K562 (cell line): Measurements from ENCODE around the gene PAF1. TPM values are rescaled to one million over a fixed set of nuclear protein-coding genes. Genes with fewer than 3 reads are reported as not detected.

Source experiments
- ADNP ChIP-seq: fragments of 200-800 bp; sonication (Bioruptor generic); IDR thresholded peaks from 2 replicates; pipeline ENCODE4 v1.6.1; 2016; ENCODE audit warnings: missing genetic modification characterization, missing compliant biosample characterization
- ARID2 ChIP-seq: fragments of 450-650 bp; IDR thresholded peaks from 2 replicates; pipeline ENCODE4 v1.6.1; 2017; ENCODE audit warnings: antibody characterized with exemption, mild to moderate bottlenecking
- COPS2 ChIP-seq: fragments of 450-650 bp; conservative IDR thresholded peaks from 2 replicates; pipeline ENCODE4 v1.6.1; 2016; ENCODE audit warnings: mild to moderate bottlenecking, moderate library complexity
- FOSL1 ChIP-seq: fragments of 200-800 bp; sonication (Bioruptor generic); conservative IDR thresholded peaks from 2 replicates; pipeline ENCODE4 v1.6.1; 2016; ENCODE audit warnings: missing genetic modification characterization, missing compliant biosample characterization
- HINFP ChIP-seq: fragments of 450-650 bp; conservative IDR thresholded peaks from 2 replicates; pipeline ENCODE4 v1.6.1; 2016; ENCODE audit warnings: missing genetic modification characterization, low read depth, mild to moderate bottlenecking, control low read depth, missing compliant biosample characterization
- HIVEP1 ChIP-seq: fragments of 250-450 bp; sonication (Bioruptor Pico); IDR thresholded peaks from 2 replicates; pipeline ENCODE4 v1.4.0; 2020; ENCODE audit warnings: mild to moderate bottlenecking
- HOMEZ ChIP-seq: fragments of 250-450 bp; sonication (Bioruptor Pico); IDR thresholded peaks from 2 replicates; pipeline ENCODE4 v1.4.0; 2020; ENCODE audit warnings: mild to moderate bottlenecking, moderate library complexity
- IRF1 ChIP-seq: sonication (generic); formaldehyde crosslinking; IDR thresholded peaks from 2 replicates; pipeline ENCODE4 v1.8.0; 2022; ENCODE audit warnings: missing genetic modification reagents, mild to moderate bottlenecking, borderline replicate concordance
- MEIS2 ChIP-seq: fragments of 450-650 bp; IDR thresholded peaks from 2 replicates; pipeline ENCODE4 v1.6.1; 2014; ENCODE audit warnings: mild to moderate bottlenecking; ENCODE audit not compliant: partially characterized antibody
- PHF8 ChIP-seq: fragments of 200-600 bp; sonication (generic); IDR thresholded peaks from 2 replicates; pipeline ENCODE4 v1.6.1; 2012; ENCODE audit warnings: mixed run types, mild to moderate bottlenecking, inconsistent platforms, low read length, moderate library complexity, borderline replicate concordance
- TAF1 ChIP-seq: IDR thresholded peaks from 2 replicates; pipeline ENCODE4 v1.6.1; 2011; ENCODE audit warnings: mild to moderate bottlenecking, low read length, moderate library complexity; ENCODE audit not compliant: insufficient read depth, control insufficient read depth, severe bottlenecking; ENCODE audit errors: extremely low read depth
- TFAM ChIP-seq: fragments of 250-450 bp; sonication (Bioruptor Pico); conservative IDR thresholded peaks from 2 replicates; pipeline ENCODE4 v1.5.0; 2021; ENCODE audit warnings: mild to moderate bottlenecking, moderate library complexity
- TSHZ1 ChIP-seq: fragments of 250-450 bp; sonication (Bioruptor Pico); IDR thresholded peaks from 2 replicates; pipeline ENCODE4 v1.4.0; 2020; ENCODE audit warnings: mild to moderate bottlenecking, moderate library complexity
- UBTF ChIP-seq, 2 experiments: IDR thresholded peaks; 2 replicates each; pipeline ENCODE4 v1.6.1; 2012; ENCODE audit warnings: improper control_type of control experiment in 2 of 2, low read depth in 2 of 2, low read length in 2 of 2, borderline replicate concordance in 1 of 2
- ZNF134 ChIP-seq: fragments of 250-450 bp; sonication (Bioruptor Pico); conservative IDR thresholded peaks from 2 replicates; pipeline ENCODE4 v1.4.0; 2020
- ZNF140 ChIP-seq: fragments of 250-450 bp; sonication (Bioruptor Pico); IDR thresholded peaks from 2 replicates; pipeline ENCODE4 v1.8.0; 2021; ENCODE audit warnings: moderate library complexity, mild to moderate bottlenecking, inconsistent platforms
- polyA plus RNA-seq, 8 experiments: library from polyadenylated mRNA; depleted of rRNA in 4 of 8; stranded (reverse) in 5 of 8; unstranded in 3 of 8; fragments of >200 nt; fragmentation: Nextera tagmentation in 2 of 8; fragmentation: Illumina TruSeq in 1 of 8; extraction: Ambion mirVana in 2 of 8; extraction: Trizol in 1 of 8; gene quantifications; 2 replicates each; pipeline versions ENCODE4 v1.2.1 to v1.2.3, GENCODE V29; 2011 to 2014; ENCODE audit warnings: inconsistent platforms in 1 of 8, missing spikeins in 1 of 8
- total RNA-seq, 7 experiments: library from RNA; depleted of rRNA in 6 of 7; stranded (reverse); fragments of >200 nt in 6 of 7; fragmentation: Illumina TruSeq in 2 of 7; extraction: Trizol in 2 of 7; gene quantifications; 2 replicates each; pipeline versions ENCODE4 v1.2.1 to v1.2.3, GENCODE V29; 2011 to 2021; ENCODE audit warnings: low replicate concordance in 1 of 7

PAF1 gene
- total and polyA plus RNA-seq, 9 of the 15 experiments (the other 6 are each of a cell fraction or from before 2014, with no cell fraction given) = 1.5 to 45.0 (median 33.8) TPM

GRCh38 chr19:39435499-39436349 lies 44.8 kb upstream of the PAF1 start, which contains the start of gene RPS16 (continued):
- TF ChIP-seq TSHZ1 (CRISPR knock-in tag) = no peak
- TF ChIP-seq TAF1 = peak; percentile 99
- TF ChIP-seq UBTF (IDR thresholded peaks at IDR 0.05; ENCODE audit: borderline replicate concordance in 1 of 2, low read depth in 2 of 2, low read length in 2 of 2) = no peak
- TF ChIP-seq ZNF134 (CRISPR knock-in tag) = no peak
- no peak for TF ChIP-seq COPS2
- TF ChIP-seq IRF1 = no peak
- peak; percentile 99 for TF ChIP-seq HINFP (tag)
- no peak for TF ChIP-seq TFAM
- TF ChIP-seq MEIS2 = peak; percentile 65
- TF ChIP-seq FOSL1 (tag) = no peak
- TF ChIP-seq ADNP (tag) = no peak
- peak; percentile 100 for TF ChIP-seq PHF8
- no peak for TF ChIP-seq ARID2
- no peak for TF ChIP-seq HOMEZ
- no peak for TF ChIP-seq HIVEP1 (CRISPR knock-in tag)
- TF ChIP-seq ZNF140 = no peak
